Vagina (tissue), 2 donors: ENCODE data around the gene JAG2.

ENCODE experiments used
- POLR2A ChIP-seq, 2 donors: fragments of 450-650 bp; IDR thresholded peaks; one replicate each; pipeline ENCODE4 v1.6.1; 2017; ENCODE audit warnings: antibody characterized with exemption in 2 of 2, mild to moderate bottlenecking in 2 of 2, moderate library complexity in 2 of 2
- POLR2AphosphoS5 ChIP-seq, 2 donors: sonication (generic); formaldehyde crosslinking; IDR thresholded peaks; one replicate each; pipeline ENCODE4 v1.9.0; 2017; ENCODE audit warnings: antibody characterized with exemption in 2 of 2, mild to moderate bottlenecking in 2 of 2, low read depth in 1 of 2; ENCODE audit not compliant: insufficient read depth in 1 of 2
- TF ChIP-seq, protein P1 (sequence below), 3 experiments: fragments of 450-650 bp in 2 of 3; fragments of 200-600 bp in 1 of 3; sonication (generic) in 1 of 3; IDR thresholded peaks; one replicate each; pipeline ENCODE4 v1.5.1; 2017 to 2019; ENCODE audit warnings: antibody characterized with exemption in 3 of 3, mild to moderate bottlenecking in 2 of 3, moderate library complexity in 2 of 3

DNA sequence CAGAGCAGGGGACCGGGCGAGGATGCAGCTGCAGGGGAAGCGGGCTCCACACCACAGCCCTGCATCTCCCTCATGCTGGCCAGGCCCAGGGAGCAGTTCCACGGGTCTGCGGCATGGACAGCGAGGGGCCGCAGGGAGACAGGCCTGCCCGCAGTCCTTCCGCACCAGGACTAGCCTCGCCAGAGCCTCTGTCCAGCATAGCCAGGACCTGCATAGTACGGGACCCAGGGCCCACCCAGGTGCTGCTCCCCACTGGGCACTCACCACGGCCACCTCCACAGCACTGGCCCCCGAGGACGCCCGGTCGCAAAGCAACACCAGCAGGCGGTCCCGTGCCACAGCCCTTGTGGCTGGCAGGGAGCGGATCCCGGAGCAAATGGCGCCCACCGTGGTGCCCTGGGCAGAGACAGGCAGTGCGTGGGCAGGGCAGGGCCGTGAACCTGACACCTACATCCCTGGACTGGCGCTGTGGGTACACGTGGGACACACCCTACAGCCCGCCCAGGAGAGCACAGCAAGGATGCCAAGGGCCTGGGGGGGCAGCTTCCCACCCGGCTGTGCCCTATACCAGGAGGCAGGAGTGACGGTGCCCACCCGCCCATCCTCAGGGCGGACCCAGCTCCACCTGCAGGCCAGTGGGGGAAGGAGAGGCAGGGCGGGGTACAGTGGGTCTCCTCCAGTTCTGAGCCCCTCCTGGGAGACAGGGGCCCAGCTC lies 23.8 kb downstream of the JAG2 start:
- TF ChIP-seq, protein P1, sequence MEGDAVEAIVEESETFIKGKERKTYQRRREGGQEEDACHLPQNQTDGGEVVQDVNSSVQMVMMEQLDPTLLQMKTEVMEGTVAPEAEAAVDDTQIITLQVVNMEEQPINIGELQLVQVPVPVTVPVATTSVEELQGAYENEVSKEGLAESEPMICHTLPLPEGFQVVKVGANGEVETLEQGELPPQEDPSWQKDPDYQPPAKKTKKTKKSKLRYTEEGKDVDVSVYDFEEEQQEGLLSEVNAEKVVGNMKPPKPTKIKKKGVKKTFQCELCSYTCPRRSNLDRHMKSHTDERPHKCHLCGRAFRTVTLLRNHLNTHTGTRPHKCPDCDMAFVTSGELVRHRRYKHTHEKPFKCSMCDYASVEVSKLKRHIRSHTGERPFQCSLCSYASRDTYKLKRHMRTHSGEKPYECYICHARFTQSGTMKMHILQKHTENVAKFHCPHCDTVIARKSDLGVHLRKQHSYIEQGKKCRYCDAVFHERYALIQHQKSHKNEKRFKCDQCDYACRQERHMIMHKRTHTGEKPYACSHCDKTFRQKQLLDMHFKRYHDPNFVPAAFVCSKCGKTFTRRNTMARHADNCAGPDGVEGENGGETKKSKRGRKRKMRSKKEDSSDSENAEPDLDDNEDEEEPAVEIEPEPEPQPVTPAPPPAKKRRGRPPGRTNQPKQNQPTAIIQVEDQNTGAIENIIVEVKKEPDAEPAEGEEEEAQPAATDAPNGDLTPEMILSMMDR (IDR thresholded peaks at IDR 0.05), result no peak
- TF ChIP-seq POLR2AphosphoS5 (IDR thresholded peaks at IDR 0.05; ENCODE audit: insufficient read depth in 1 of 2, low read depth in 1 of 2) (no peak), POLR2A (IDR thresholded peaks at IDR 0.05) (no peak)
